A673 (cell line): ENCODE measurements around the gene LRP1-AS. TPM values are rescaled to one million over a fixed set of nuclear protein-coding genes. Genes with fewer than 3 reads are reported as not detected.

Experiments
- BruUV-seq: library from RNA; stranded (reverse); fragments of 400-500 nt; replicated peaks from 2 replicates; lab custom pipeline; 2021; lab: Mats Ljungman, UMichigan
- CTCF ChIA-PET: fragments of 300-600 bp; sonication (Branson Sonifier 250); formaldehyde crosslinking; loops from one replicate; lab custom pipeline; 2022; ENCODE audit warnings: antibody characterized with exemption; lab: Charles Lee
- POLR2A ChIA-PET: fragments of 300-600 bp; sonication (Branson Sonifier 250); formaldehyde crosslinking; loops from one replicate; lab custom pipeline; 2022; ENCODE audit warnings: antibody characterized with exemption; ENCODE audit not compliant: low non-redundant PET; lab: Charles Lee
- DNase-seq: peaks from one replicate; pipeline ENCODE4 v3.0.0-alpha.2; 2015; ENCODE audit warnings: low spot score
- H3K27ac ChIP-seq: fragments of 200-600 bp; sonication (generic); 2 replicates; pipeline ENCODE4 v1.5.1; 2016; ENCODE audit warnings: mixed run types, low read depth, mild to moderate bottlenecking, mixed read lengths, antibody characterized with exemption, low read length; ENCODE audit not compliant: poor library complexity, severe bottlenecking
- H3K27me3 ChIP-seq: fragments of 200-600 bp; sonication (generic); replicated peaks from 2 replicates; pipeline ENCODE4 v1.6.1; 2017; ENCODE audit warnings: mixed run types, low read depth, mild to moderate bottlenecking, mixed read lengths, antibody characterized with exemption, low read length; ENCODE audit not compliant: insufficient read depth, poor library complexity
- H3K36me3 ChIP-seq: fragments of 200-600 bp; sonication (generic); 2 replicates; pipeline ENCODE4 v1.6.1; 2016; ENCODE audit warnings: mixed run types, mild to moderate bottlenecking, mixed read lengths, antibody characterized with exemption, low read length; ENCODE audit not compliant: insufficient read depth, poor library complexity, severe bottlenecking
- H3K4me1 ChIP-seq: fragments of 200-600 bp; sonication (generic); 2 replicates; pipeline ENCODE4 v1.6.1; 2017; ENCODE audit warnings: mixed run types, mild to moderate bottlenecking, mixed read lengths, antibody characterized with exemption, low read length; ENCODE audit not compliant: insufficient read depth, poor library complexity, severe bottlenecking
- H3K4me3 ChIP-seq: fragments of 200-600 bp; sonication (generic); 2 replicates; pipeline ENCODE4 v1.5.1; 2016; ENCODE audit warnings: low read depth, mixed run types, mild to moderate bottlenecking, mixed read lengths, low read length; ENCODE audit not compliant: poor library complexity, severe bottlenecking
- H3K9me3 ChIP-seq: fragments of 200-600 bp; sonication (generic); 2 replicates; pipeline ENCODE4 v1.6.1; 2016; ENCODE audit warnings: mixed run types, low read depth, mild to moderate bottlenecking, mixed read lengths, antibody characterized with exemption, low read length; ENCODE audit not compliant: poor library complexity, severe bottlenecking
- CTCF ChIP-seq: fragments of 300-800, 200-600 bp; sonication (generic); conservative IDR thresholded peaks from 2 replicates; pipeline ENCODE4 v1.5.1; 2017; ENCODE audit warnings: low read depth, mild to moderate bottlenecking, antibody characterized with exemption, low read length, moderate library complexity, mixed read lengths
- EZH2 ChIP-seq: fragments of 200-600 bp; sonication (generic); IDR thresholded peaks from 2 replicates; pipeline ENCODE4 v1.6.1; 2017; ENCODE audit warnings: borderline replicate concordance, low read depth, mild to moderate bottlenecking, mixed read lengths, antibody characterized with exemption, low read length; ENCODE audit not compliant: poor library complexity, severe bottlenecking
- intact Hi-C: fragments of 100-400 bp; cut with micrococcal nuclease; formaldehyde crosslinking; loops from one replicate; pipeline ENCODE4 v1.10.0; 2022; ENCODE audit not compliant: unreplicated experiment
- total RNA-seq: library from RNA; stranded (reverse); gene quantifications from 2 replicates; pipeline ENCODE4 v1.2.3, GENCODE V29; 2021

LRP1-AS gene
- total RNA-seq, 1 experiment from 2014 or later: not detected

DNA sequence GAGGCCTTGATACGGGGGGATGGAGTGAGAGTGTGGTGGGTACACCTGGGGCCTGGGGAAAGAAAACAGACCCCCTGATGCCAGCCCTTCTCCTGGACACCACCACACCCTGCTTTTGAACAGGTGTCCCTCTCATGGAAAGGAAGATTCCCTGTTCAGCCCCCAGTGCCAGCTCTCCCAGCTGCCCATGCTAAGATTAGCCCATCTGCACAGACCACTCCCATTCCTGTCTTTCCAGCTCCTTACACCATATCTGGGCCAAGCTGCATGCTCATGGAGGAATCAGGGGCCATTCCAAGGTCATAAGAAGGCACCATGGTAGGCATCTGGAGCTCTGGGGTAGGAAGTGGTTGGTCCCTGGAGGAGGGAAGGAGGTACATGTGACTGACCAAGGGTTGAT, 48.9 kb downstream of the LRP1-AS start:
- H3K4me3 ChIP-seq: no peak overlapping the region
- H3K4me1 ChIP-seq: peaks cover 16% of the 10 kb centered on the region
- CTCF ChIA-PET: no interaction called here
- DNase-seq: no peak
- no TSS peak for BruUV-seq
- peaks cover 60% of the 10 kb centered on the region for H3K36me3 ChIP-seq
- TF ChIP-seq EZH2: no peak
- TF ChIP-seq CTCF: no peak
- POLR2A ChIA-PET: no interaction called here
- no peaks in the 10 kb centered on the region for H3K27me3 ChIP-seq
- H3K9me3 ChIP-seq: no peaks in the 10 kb centered on the region
- intact Hi-C loops: no loop called here
- peak overlapping the region; percentile 9 for H3K27ac ChIP-seq

DNA sequence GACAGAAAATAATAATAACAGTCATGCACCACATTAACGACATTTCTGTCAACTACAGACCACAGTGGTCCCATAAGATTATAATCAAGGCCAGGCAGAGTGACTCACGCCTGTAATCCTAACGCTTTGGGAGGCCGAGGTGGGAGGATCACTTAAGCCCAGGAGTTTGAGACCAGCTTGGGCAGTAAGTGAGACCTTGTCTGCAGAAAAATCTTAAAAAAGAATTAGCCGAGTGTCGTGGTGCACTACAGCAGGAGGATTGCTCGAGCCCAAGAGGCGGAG, 49.9 kb downstream of the LRP1-AS start:
- Histone ChIP-seq H3K36me3 (peaks cover 68% of the 10 kb centered on the region), H3K9me3 (no peaks in the 10 kb centered on the region), H3K4me3 (no peak overlapping the region), H3K27ac (peak overlapping the region; percentile 50), H3K27me3 (no peaks in the 10 kb centered on the region), H3K4me1 (peaks cover 26% of the 10 kb centered on the region)
- CTCF ChIA-PET: no interaction called here
- TF ChIP-seq EZH2: no peak
- TF ChIP-seq CTCF: no peak
- DNase-seq: no peak
- POLR2A ChIA-PET: no interaction called here
- intact Hi-C loops: no loop called here
- BruUV-seq: no TSS peak

- peak overlapping the region; percentile 50 for H3K27ac ChIP-seq
- intact Hi-C loops: no loop called here
- ChIA-PET POLR2A (interaction anchor here (0.6 kb wide), 1 partner anchor 413 kb away, joined by 13 read pairs; no protein-coding TSS in a partner anchor), CTCF (no interaction called here)
- H3K27me3 ChIP-seq: no peaks in the 10 kb centered on the region
- H3K36me3 ChIP-seq: peaks cover 69% of the 10 kb centered on the region
- no peaks in the 10 kb centered on the region for H3K9me3 ChIP-seq
- no peak for DNase-seq
- H3K4me1 ChIP-seq: peaks cover 32% of the 10 kb centered on the region
- no peak overlapping the region for H3K4me3 ChIP-seq
- TF ChIP-seq EZH2 (no peak), CTCF (no peak)
- BruUV-seq: no TSS peak
Observed at GRCh38 chr12:57096748-57097553, 50.5 kb downstream of the LRP1-AS start.
